Measurements from ENCODE around the gene IL11.
A peak's percentile ranks its signal among the peaks of the same experiment; 100 is the strongest.
"Not testable (repeated sequence)": the region's sequence is repeated elsewhere in the genome, so short reads cannot be mapped to it uniquely, and the experiment has no call there.

Gene IL11

GRCh38 chr19:55348317-55349034 is 21.8 kb downstream of the IL11 start:
- no peak for DNase-seq

GRCh38 chr19:55347442-55348009 is 22.7 kb downstream of the IL11 start:
- DNase-seq, result no peak

- DNase-seq, result no peak
Observed at GRCh38 chr19:55346725-55347441, 23.4 kb downstream of the IL11 start.

- DNase-seq, result no peak
Observed at GRCh38 chr19:55345818-55346724, 24.2 kb downstream of the IL11 start.

- DNase-seq, result no peak
Observed at GRCh38 chr19:55345101-55345817, 25.0 kb downstream of the IL11 start.

GRCh38 chr19:55344444-55344843 is 25.8 kb downstream of the IL11 start:
- DNase-seq, result no peak

- DNase-seq, result no peak
Observed at GRCh38 chr19:55341595-55342531, 28.4 kb downstream of the IL11 start.

GRCh38 chr19:55341171-55341588 is 29.1 kb downstream of the IL11 start:
- DNase-seq, result no peak

- no peak for DNase-seq
Observed at GRCh38 chr19:55340784-55341147, 29.5 kb downstream of the IL11 start.

GRCh38 chr19:55339889-55340783 is 30.1 kb downstream of the IL11 start:
- DNase-seq, result no peak

GRCh38 chr19:55339105-55339888 is 31.0 kb downstream of the IL11 start, which contains the start of gene KMT5C:
KMT5C (plus strand) TSS chr19:55339876; CDS start chr19:55341937, 2,061 bp downstream.
- DNase-seq, result peak; percentile 100

- DNase-seq, result no peak
Observed at GRCh38 chr19:55336101-55336500, 34.2 kb downstream of the IL11 start.

GRCh38 chr19:55333870-55334269 is 36.4 kb downstream of the IL11 start:
- no peak for DNase-seq

- DNase-seq, result not testable (repeated sequence)
Observed at GRCh38 chr19:55329791-55330190, 40.5 kb downstream of the IL11 start.

GRCh38 chr19:55328774-55329318 is 41.4 kb downstream of the IL11 start:
- DNase-seq, result not testable (repeated sequence)

- no peak for DNase-seq
Observed at GRCh38 chr19:55325172-55325571, 45.1 kb downstream of the IL11 start, which contains the start of gene TMEM150B. TMEM150B (minus strand) TSS chr19:55325341; CDS start chr19:55321036, 4,305 bp downstream.

GRCh38 chr19:55324662-55325061 is 45.6 kb downstream of the IL11 start:
- DNase-seq, result no peak

- DNase-seq, result no peak
Observed at GRCh38 chr19:55322204-55322885, 47.9 kb downstream of the IL11 start.

All from NCI-H1436 treated with DMSO at 0.1 percent for 48 hours (cell line).